IMR-90 (cell line): ENCODE data around the gene CAPN9. TPM values are rescaled to one million over a fixed set of nuclear protein-coding genes. Genes with fewer than 3 reads are reported as not detected.

Experiments
- ATAC-seq: fragments of 200-7000 bp; cut with Tn5 transposase; 2 replicates; pipeline ENCODE4 v1.9.1; 2020; ENCODE audit warnings: low read depth, mild to moderate bottlenecking, moderate library complexity
- BruUV-seq: library from RNA; stranded (reverse); fragments of 400-500 nt; replicated peaks from 2 replicates; lab custom pipeline; 2021; lab: Mats Ljungman, UMichigan
- CTCF ChIA-PET: fragments of 300-600 bp; formaldehyde crosslinking; extraction: SDS; loops from one replicate; lab custom pipeline; 2021; ENCODE audit warnings: antibody characterized with exemption; lab: Yijun Ruan, JAX
- POLR2A ChIA-PET: fragments of 300-600 bp; sonication (Branson Sonifier 250); formaldehyde crosslinking; loops from one replicate; lab custom pipeline; 2022; ENCODE audit warnings: antibody characterized with exemption; ENCODE audit not compliant: unreplicated experiment; lab: Charles Lee
- DNase-seq: peaks from one replicate; pipeline ENCODE4 v3.0.0; 2013
- H2AFZ ChIP-seq: replicated peaks from 2 replicates; pipeline ENCODE3; 2013; ENCODE audit warnings: low read length, mild to moderate bottlenecking; ENCODE audit not compliant: poor library complexity
- H2AK5ac ChIP-seq: 2 replicates; pipeline ENCODE4 v1.6.1; 2013; ENCODE audit warnings: low read depth, low read length, inconsistent platforms
- H2AK9ac ChIP-seq: replicated peaks from 2 replicates; pipeline ENCODE3; 2013; ENCODE audit warnings: mild to moderate bottlenecking, low read depth, low read length, moderate library complexity; ENCODE audit not compliant: poor library complexity
- H2BK120ac ChIP-seq: 2 replicates; pipeline ENCODE4 v1.6.1; 2013; ENCODE audit warnings: low read depth, low read length, inconsistent platforms
- H2BK15ac ChIP-seq: 3 replicates; pipeline ENCODE4 v1.6.1; 2013; ENCODE audit warnings: low read depth, low read length, inconsistent platforms
- H2BK20ac ChIP-seq: 2 replicates; pipeline ENCODE4 v1.6.1; 2013; ENCODE audit warnings: low read depth, mild to moderate bottlenecking, inconsistent platforms, low read length, moderate library complexity
- H2BK5ac ChIP-seq: 2 replicates; pipeline ENCODE4 v1.6.1; 2013; ENCODE audit warnings: mild to moderate bottlenecking, low read depth, low read length, inconsistent platforms; ENCODE audit not compliant: poor library complexity, severe bottlenecking
- H3K14ac ChIP-seq: replicated peaks from 2 replicates; pipeline ENCODE4 v1.6.1; 2013; ENCODE audit warnings: low read depth, low read length, inconsistent platforms
- H3K18ac ChIP-seq: 2 replicates; pipeline ENCODE4 v1.6.1; 2013; ENCODE audit warnings: low read depth, low read length, control low read depth
- H3K23ac ChIP-seq: 2 replicates; pipeline ENCODE4 v1.6.1; 2013; ENCODE audit warnings: low read depth, low read length, inconsistent platforms
- H3K27ac ChIP-seq: 2 replicates; pipeline ENCODE4 v1.5.1; 2013; ENCODE audit warnings: mild to moderate bottlenecking, control low read depth, low read length; ENCODE audit not compliant: insufficient read depth
- H3K27me3 ChIP-seq: 2 replicates; pipeline ENCODE4 v1.6.1; 2013; ENCODE audit warnings: low read length; ENCODE audit not compliant: control insufficient read depth, insufficient read depth
- H3K36me3 ChIP-seq: 2 replicates; pipeline ENCODE4 v1.6.1; 2013; ENCODE audit warnings: low read length, mixed read lengths; ENCODE audit not compliant: control insufficient read depth, insufficient read depth
- H3K4ac ChIP-seq: 2 replicates; pipeline ENCODE4 v1.6.1; 2013; ENCODE audit warnings: low read depth, low read length, inconsistent platforms
- H3K4me1 ChIP-seq: 2 replicates; pipeline ENCODE4 v1.6.1; 2013; ENCODE audit warnings: low read length, mixed read lengths; ENCODE audit not compliant: control insufficient read depth, insufficient read depth
- H3K4me2 ChIP-seq: 2 replicates; pipeline ENCODE4 v1.6.1; 2013; ENCODE audit warnings: low read depth, mild to moderate bottlenecking, control low read depth, low read length, moderate library complexity
- H3K4me3 ChIP-seq: 2 replicates; pipeline ENCODE4 v1.5.1; 2013; ENCODE audit warnings: low read depth, mild to moderate bottlenecking, control low read depth, low read length, moderate library complexity; ENCODE audit not compliant: insufficient read depth
- H3K56ac ChIP-seq: 2 replicates; pipeline ENCODE4 v1.6.1; 2013; ENCODE audit warnings: low read length, inconsistent platforms; ENCODE audit not compliant: insufficient read depth; ENCODE audit errors: extremely low read depth
- H3K79me1 ChIP-seq, 2 experiments: 2 replicates each; pipeline ENCODE4 v1.6.1; 2013; ENCODE audit warnings: low read length in 2 of 2, inconsistent platforms in 1 of 2, low read depth in 1 of 2
- H3K9ac ChIP-seq: 2 replicates; pipeline ENCODE4 v1.6.1; 2013; ENCODE audit warnings: low read depth, low read length, control low read depth
- H3K9me1 ChIP-seq: 2 replicates; pipeline ENCODE4 v1.6.1; 2013; ENCODE audit warnings: low read length, inconsistent platforms; ENCODE audit not compliant: insufficient read depth
- H3K9me3 ChIP-seq: 2 replicates; pipeline ENCODE4 v1.6.1; 2013; ENCODE audit warnings: low read length; ENCODE audit not compliant: control insufficient read depth, insufficient read depth
- H4K20me1 ChIP-seq: 2 replicates; pipeline ENCODE4 v1.6.1; 2013; ENCODE audit warnings: low read length, inconsistent platforms; ENCODE audit not compliant: insufficient read depth
- H4K5ac ChIP-seq: 2 replicates; pipeline ENCODE4 v1.6.1; 2013; ENCODE audit warnings: mild to moderate bottlenecking, low read depth, low read length, control low read depth
- H4K8ac ChIP-seq, 2 experiments: 2 replicates each; pipeline ENCODE4 v1.6.1; 2013; ENCODE audit warnings: low read depth in 2 of 2, low read length in 2 of 2, control low read depth in 1 of 2, inconsistent platforms in 1 of 2
- H4K91ac ChIP-seq: 2 replicates; pipeline ENCODE4 v1.6.1; 2013; ENCODE audit warnings: low read depth, low read length, inconsistent platforms; ENCODE audit not compliant: insufficient read depth
- CEBPB ChIP-seq: IDR thresholded peaks from 2 replicates; pipeline ENCODE4 v1.6.1; 2012; ENCODE audit warnings: low read depth, low read length, improper control_type of control experiment
- CHD1 ChIP-seq: IDR thresholded peaks from 2 replicates; pipeline ENCODE4 v1.6.1; 2012; ENCODE audit warnings: low read depth, low read length, improper control_type of control experiment
- FOS ChIP-seq: fragments of 150-350 bp; IDR thresholded peaks from 2 replicates; pipeline ENCODE4 v1.6.1; 2016; ENCODE audit warnings: low read depth, low read length
- MAFK ChIP-seq: IDR thresholded peaks from 2 replicates; pipeline ENCODE4 v1.6.1; 2012; ENCODE audit warnings: low read depth, low read length, improper control_type of control experiment
- MAZ ChIP-seq: IDR thresholded peaks from 2 replicates; pipeline ENCODE4 v1.6.1; 2012; ENCODE audit warnings: low read depth, mild to moderate bottlenecking, low read length, improper control_type of control experiment, moderate library complexity, borderline replicate concordance
- MXI1 ChIP-seq: IDR thresholded peaks from 2 replicates; pipeline ENCODE4 v1.6.1; 2012; ENCODE audit warnings: low read depth, mild to moderate bottlenecking, low read length, moderate library complexity, borderline replicate concordance
- POLR2A ChIP-seq: IDR thresholded peaks from 2 replicates; pipeline ENCODE4 v1.6.1; 2012; ENCODE audit warnings: mild to moderate bottlenecking, low read depth, low read length
- RCOR1 ChIP-seq: IDR thresholded peaks from 2 replicates; pipeline ENCODE4 v1.6.1; 2012; ENCODE audit warnings: mild to moderate bottlenecking, low read length, improper control_type of control experiment; ENCODE audit not compliant: insufficient replicate concordance
- RFX5 ChIP-seq: IDR thresholded peaks from 2 replicates; pipeline ENCODE4 v1.8.0; 2012; ENCODE audit warnings: low read depth, mild to moderate bottlenecking, low read length, moderate library complexity
- USF2 ChIP-seq: fragments of 150-350 bp; IDR thresholded peaks from 2 replicates; pipeline ENCODE4 v1.6.1; 2017; ENCODE audit warnings: mild to moderate bottlenecking, antibody characterized with exemption, low read length, low read depth
- WGBS, 2 experiments: methylation state at CpG; one replicate each; pipeline versions ENCODE4 v1.1.5 to v1.1.7; 2013; ENCODE audit warnings: missing lambda C conversion rate in 2 of 2; ENCODE audit not compliant: insufficient read length in 1 of 2; ENCODE audit errors: extremely low coverage in 2 of 2; 5-methylcytosine and 5-hydroxymethylcytosine counted together
- dilution Hi-C: fragments of 300-500 bp; cut with HindIII; formaldehyde crosslinking; loops from one replicate; pipeline ENCODE4 v1.14.3; 2018; ENCODE audit warnings: low sequenced_read_pairs; ENCODE audit not compliant: unreplicated experiment
- in situ Hi-C: fragments of 300-500 bp; cut with MboI; formaldehyde crosslinking; loops from 3 replicates; pipeline ENCODE4 v1.14.3; 2019; ENCODE audit warnings: low sequenced_read_pairs, inconsistent platforms, mixed read lengths
- intact Hi-C: fragments of 100-400 bp; cut with micrococcal nuclease; formaldehyde crosslinking; loops from 2 replicates; pipeline ENCODE4 v1.10.0; 2022
- polyA plus RNA-seq, 3 experiments: library from polyadenylated mRNA; depleted of rRNA; stranded (reverse); fragments of >200 nt; gene quantifications; 2 replicates each; pipeline ENCODE4 v1.2.3, GENCODE V29; 2012; ENCODE audit warnings: low replicate concordance in 1 of 3
- total RNA-seq: library from RNA; depleted of rRNA; stranded (reverse); fragments of >200 nt; gene quantifications from 2 replicates; pipeline ENCODE4 v1.2.3, GENCODE V29; 2012
- TF ChIP-seq, protein P1 (sequence below): conservative IDR thresholded peaks from 2 replicates; pipeline ENCODE4 v1.5.1; 2012; ENCODE audit warnings: mild to moderate bottlenecking, low read depth, low read length, improper control_type of control experiment

Gene CAPN9
- total and polyA plus RNA-seq, 2 of the 4 experiments (the other 2 are of a cell fraction) = not detected

DNA sequence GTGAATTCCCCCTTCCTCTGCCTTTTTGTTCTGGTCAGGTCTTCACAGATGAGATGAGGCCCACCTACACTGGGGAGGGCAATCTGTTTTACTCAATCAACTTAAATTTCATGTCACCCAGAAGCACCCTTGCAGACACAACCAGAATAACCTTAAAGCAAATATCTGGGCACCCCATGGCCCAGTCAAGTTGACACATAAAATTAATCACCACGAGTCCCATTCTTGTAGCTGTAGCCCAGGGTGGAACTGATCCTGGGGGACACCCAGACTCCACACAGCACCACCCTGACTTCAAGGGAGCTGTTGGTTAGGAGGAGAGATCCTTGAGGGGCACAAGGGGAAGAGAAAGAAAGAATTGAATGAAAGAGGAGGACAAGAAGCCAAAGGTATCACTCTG lies 23.1 kb downstream of the CAPN9 start:
- no CpG with 5 or more reads among the region's 1 CpG for WGBS, 2 experiments
- Histone ChIP-seq H3K4ac (no peak overlapping the region; the same call in 1 of the 2 replicates), H2BK15ac (no peak overlapping the region), H3K9me3 (no peaks in the 10 kb centered on the region), H3K4me1 (peaks cover 13% of the 10 kb centered on the region), H3K9me1 (no peaks in the 10 kb centered on the region), H3K79me1 (no peaks in the 10 kb centered on the region), H4K91ac (no peak overlapping the region), H2BK120ac (peak overlapping the region; percentile 13; the same call in 1 of the 2 replicates), H2AFZ (no peak overlapping the region), H3K23ac (no peak overlapping the region), H3K18ac (peak overlapping the region; percentile 71; the same call in 1 of the 2 replicates), H3K36me3 (no peaks in the 10 kb centered on the region), H4K20me1 (no peaks in the 10 kb centered on the region), H2AK9ac (no peak overlapping the region), H3K4me3 (no peak overlapping the region), H3K27ac (peak overlapping the region; percentile 34; the same call in 1 of the 2 replicates), H2BK20ac (no peak overlapping the region), H3K9ac (no peak overlapping the region), H2AK5ac (peak overlapping the region; percentile 43), H4K8ac (no peak overlapping the region), H2BK5ac (no peak overlapping the region), H4K5ac (0 out of 2 replicates have a peak overlapping the region, but pooled peaks have one; percentile 34), H3K4me2 (no peak overlapping the region), H3K27me3 (no peaks in the 10 kb centered on the region), H3K56ac (no peak overlapping the region), H3K14ac (no peak overlapping the region)
- no peak for ATAC-seq
- intact Hi-C loops (loop anchor here (10.0 kb wide), 1 partner anchor 346 kb away; the partner anchor contains the start of gene PGBD5), dilution Hi-C loops (no loop called here), in situ Hi-C loops (loop anchor here (10.0 kb wide), 1 partner anchor 126 kb away; the partner anchor contains the start of gene COG2)
- no peak for TF ChIP-seq CHD1
- TF ChIP-seq POLR2A = no peak
- no peak for TF ChIP-seq FOS
- no peak for TF ChIP-seq MAFK
- TF ChIP-seq USF2 = no peak
- no peak for TF ChIP-seq MXI1
- no peak for TF ChIP-seq RFX5
- TF ChIP-seq RCOR1 = no peak
- TF ChIP-seq CEBPB = no peak
- no peak for TF ChIP-seq MAZ
- TF ChIP-seq, protein P1, sequence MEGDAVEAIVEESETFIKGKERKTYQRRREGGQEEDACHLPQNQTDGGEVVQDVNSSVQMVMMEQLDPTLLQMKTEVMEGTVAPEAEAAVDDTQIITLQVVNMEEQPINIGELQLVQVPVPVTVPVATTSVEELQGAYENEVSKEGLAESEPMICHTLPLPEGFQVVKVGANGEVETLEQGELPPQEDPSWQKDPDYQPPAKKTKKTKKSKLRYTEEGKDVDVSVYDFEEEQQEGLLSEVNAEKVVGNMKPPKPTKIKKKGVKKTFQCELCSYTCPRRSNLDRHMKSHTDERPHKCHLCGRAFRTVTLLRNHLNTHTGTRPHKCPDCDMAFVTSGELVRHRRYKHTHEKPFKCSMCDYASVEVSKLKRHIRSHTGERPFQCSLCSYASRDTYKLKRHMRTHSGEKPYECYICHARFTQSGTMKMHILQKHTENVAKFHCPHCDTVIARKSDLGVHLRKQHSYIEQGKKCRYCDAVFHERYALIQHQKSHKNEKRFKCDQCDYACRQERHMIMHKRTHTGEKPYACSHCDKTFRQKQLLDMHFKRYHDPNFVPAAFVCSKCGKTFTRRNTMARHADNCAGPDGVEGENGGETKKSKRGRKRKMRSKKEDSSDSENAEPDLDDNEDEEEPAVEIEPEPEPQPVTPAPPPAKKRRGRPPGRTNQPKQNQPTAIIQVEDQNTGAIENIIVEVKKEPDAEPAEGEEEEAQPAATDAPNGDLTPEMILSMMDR = no peak
- DNase-seq = no peak
- CTCF ChIA-PET = no interaction called here
- POLR2A ChIA-PET = no interaction called here
- BruUV-seq = no TSS peak
